Epithelial cell of esophagus (primary cell): Measurements from ENCODE around the gene MSH3.

Source experiments
- DNase-seq: peaks from one replicate; pipeline ENCODE4 v3.0.0; 2010; ENCODE audit warnings: low read depth
- H3K4me3 ChIP-seq: 2 replicates; pipeline ENCODE4 v1.5.1; 2011; ENCODE audit warnings: mild to moderate bottlenecking, low read length, control low read depth
- TF ChIP-seq, protein P1 (sequence below): IDR thresholded peaks from 2 replicates; pipeline ENCODE4 v1.5.1; 2011; ENCODE audit warnings: low read depth, mild to moderate bottlenecking, low read length, control low read depth, inconsistent platforms; ENCODE audit not compliant: insufficient read depth; ENCODE audit errors: missing control alignments

MSH3 gene

GRCh38 chr5:80744149-80744548, 89.7 kb downstream of the MSH3 start:
- no peak for DNase-seq
- TF ChIP-seq, protein P1, sequence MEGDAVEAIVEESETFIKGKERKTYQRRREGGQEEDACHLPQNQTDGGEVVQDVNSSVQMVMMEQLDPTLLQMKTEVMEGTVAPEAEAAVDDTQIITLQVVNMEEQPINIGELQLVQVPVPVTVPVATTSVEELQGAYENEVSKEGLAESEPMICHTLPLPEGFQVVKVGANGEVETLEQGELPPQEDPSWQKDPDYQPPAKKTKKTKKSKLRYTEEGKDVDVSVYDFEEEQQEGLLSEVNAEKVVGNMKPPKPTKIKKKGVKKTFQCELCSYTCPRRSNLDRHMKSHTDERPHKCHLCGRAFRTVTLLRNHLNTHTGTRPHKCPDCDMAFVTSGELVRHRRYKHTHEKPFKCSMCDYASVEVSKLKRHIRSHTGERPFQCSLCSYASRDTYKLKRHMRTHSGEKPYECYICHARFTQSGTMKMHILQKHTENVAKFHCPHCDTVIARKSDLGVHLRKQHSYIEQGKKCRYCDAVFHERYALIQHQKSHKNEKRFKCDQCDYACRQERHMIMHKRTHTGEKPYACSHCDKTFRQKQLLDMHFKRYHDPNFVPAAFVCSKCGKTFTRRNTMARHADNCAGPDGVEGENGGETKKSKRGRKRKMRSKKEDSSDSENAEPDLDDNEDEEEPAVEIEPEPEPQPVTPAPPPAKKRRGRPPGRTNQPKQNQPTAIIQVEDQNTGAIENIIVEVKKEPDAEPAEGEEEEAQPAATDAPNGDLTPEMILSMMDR = no peak

GRCh38 chr5:80745490-80745889, 91.0 kb downstream of the MSH3 start:
- no peak overlapping the region for H3K4me3 ChIP-seq
- TF ChIP-seq, protein P1 = no peak
- DNase-seq = peak; percentile 75

More at GRCh38 chr5:80744149-80744548, 89.7 kb downstream of the MSH3 start:
- no peak overlapping the region for H3K4me3 ChIP-seq

DNA sequence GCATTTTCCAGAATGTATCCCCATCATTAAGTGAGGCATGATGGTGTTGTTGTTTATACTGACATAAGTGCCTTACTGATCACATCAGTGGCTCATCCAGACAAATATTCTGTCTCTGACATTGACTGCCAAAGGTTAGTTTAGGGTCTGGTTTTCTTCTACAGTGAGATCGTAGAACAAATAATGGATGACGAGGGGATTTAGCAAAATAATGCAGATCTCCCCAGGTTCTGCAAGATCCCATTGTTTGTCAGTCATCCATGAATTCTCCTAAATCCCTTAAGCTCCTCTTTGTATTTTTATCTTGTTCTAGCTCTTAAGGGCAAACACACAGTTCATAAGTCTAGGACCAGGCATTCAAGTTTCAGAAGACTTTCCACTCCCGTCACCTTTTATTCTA, 93.5 kb downstream of the MSH3 start:
- no peak for DNase-seq
- TF ChIP-seq, protein P1 = no peak
- H3K4me3 ChIP-seq = no peak overlapping the region

DNA sequence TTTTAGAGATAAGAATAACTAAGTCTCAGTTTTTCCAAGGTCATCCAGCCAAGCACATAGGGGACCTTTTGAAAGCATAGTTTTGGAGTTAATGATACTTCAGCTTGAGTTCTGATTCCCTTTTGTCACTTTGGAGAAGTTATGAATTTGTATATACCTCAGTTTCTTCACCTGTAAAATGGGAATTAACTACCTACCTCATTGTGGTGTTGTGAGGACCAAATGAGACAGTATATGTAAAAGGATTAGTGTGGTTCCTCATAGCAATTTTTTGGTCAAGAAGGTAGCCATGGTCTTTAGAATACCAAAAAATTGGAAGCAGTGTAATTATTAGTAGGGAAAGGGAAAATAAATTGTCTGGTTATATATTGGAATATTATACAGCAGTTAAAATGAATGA, 98.0 kb downstream of the MSH3 start:
- DNase-seq = no peak
- no peak overlapping the region for H3K4me3 ChIP-seq
- TF ChIP-seq, protein P1 = no peak

DNA sequence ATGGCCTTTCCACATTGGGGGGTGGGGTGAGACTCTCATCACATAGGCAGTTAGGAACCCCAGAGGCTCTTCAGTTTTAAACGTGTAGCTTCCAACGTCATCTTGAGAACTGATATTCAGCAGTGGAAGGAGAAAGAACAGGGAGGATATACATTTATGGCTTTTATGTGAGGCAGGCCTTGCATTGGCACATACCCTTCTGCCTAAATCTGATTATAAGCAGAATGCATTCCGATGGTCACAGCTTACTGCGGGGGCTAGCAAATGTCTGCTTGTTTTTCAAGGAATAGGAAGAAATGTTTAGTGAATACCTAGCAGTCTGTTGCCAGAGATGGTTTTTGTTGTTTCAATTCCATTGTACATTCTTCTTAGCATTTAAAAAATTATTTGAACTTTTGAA, 99.3 kb downstream of the MSH3 start:
- H3K4me3 ChIP-seq = no peak overlapping the region
- TF ChIP-seq, protein P1 = no peak

DNA sequence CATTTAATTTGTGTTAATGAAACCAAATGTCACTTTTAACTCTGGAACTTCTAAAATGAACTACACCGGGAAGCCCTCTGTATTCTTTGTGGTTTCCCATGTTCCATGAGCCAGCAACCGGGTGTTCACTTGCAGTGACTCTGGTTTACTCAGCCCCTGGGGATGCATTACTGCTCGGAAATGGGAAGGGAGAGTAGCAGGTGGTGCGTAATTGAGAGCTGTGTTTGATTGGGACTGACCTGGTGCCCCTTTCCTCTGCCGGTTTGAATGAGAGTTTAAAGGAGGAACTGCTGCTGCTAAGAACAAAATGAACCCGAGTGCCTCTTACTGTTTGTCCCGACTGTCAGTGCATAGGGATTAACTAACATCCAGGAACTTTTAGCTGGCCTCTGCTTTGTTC, 100.4 kb downstream of the MSH3 start:
- no peak for DNase-seq
- TF ChIP-seq, protein P1 = no peak
- no peak overlapping the region for H3K4me3 ChIP-seq

More for the DNA sequence above, 99.3 kb downstream of the MSH3 start:
- DNase-seq = no peak

GRCh38 chr5:80755626-80756025, 101.2 kb downstream of the MSH3 start:
- TF ChIP-seq, protein P1 = no peak
- no peak overlapping the region for H3K4me3 ChIP-seq
- no peak for DNase-seq
